ENCODE measurements around the gene PRPF8.

- TF ChIP-seq GATA3 (IDR thresholded peaks at IDR 0.05; ENCODE audit: low read depth, low read length) (no peak), GATA2 (IDR thresholded peaks at IDR 0.05; ENCODE audit: low read depth, low read length) (no peak)
Observed at GRCh38 chr17:1616101-1616500, 68.6 kb downstream of the PRPF8 start.

Data from SH-SY5Y (cell line).